Heart left ventricle (tissue), 13 donors: ENCODE results near the gene ARHGAP8.

Experiments used
- CTCF ChIP-seq, 12 donors: fragments of 200-600 bp; sonication (generic) in 4 of 12; IDR thresholded peaks; one replicate each; pipeline versions ENCODE4 v1.5.0 to v1.8.0; 2018 to 2022; ENCODE audit warnings: antibody characterized with exemption in 12 of 12, mild to moderate bottlenecking in 5 of 12
- POLR2A ChIP-seq, 2 donors: fragments of 450-650 bp; IDR thresholded peaks; one replicate each; pipeline ENCODE4 v1.6.1; 2017; ENCODE audit warnings: antibody characterized with exemption in 2 of 2, mild to moderate bottlenecking in 2 of 2, moderate library complexity in 2 of 2
- donor health status: ischemic (EF 13 %, LVEDD 7.1; RV severe dilation, severe dysfunction).
- donor health status: DM: no; HTN: yes; CAD: no.
- donor health status: DM: no; HTN: no; CAD: no.
- donor health status: ischemic (EF 25% LVEDD 6.9; RV normal size, moderate dysfunction).
- donor health status: ischemic (EF 25% LVEDD 5.7; RV mildly dilated, moderate dysfunction).
- donor health status: ischemic (EF 35%, LVEDD 5.7; RV mildly dilated, moderate dysfunction).
- donor health status: nonischemic (EF 11% LVEDD 7.7; RV severe dilation, severe dysfunction).
- donor health status: DM: yes; HTN: yes; CAD: no.
- donor health status: PGD.
- donor health status: ischemic (EF 29% LVEDD 5.4; RV normal size, mild dysfunction).
- donor health status: nonischemic (EF 23%, LVEDD 6.1; RV moderate dilation, normal function).

- TF ChIP-seq POLR2A (IDR thresholded peaks at IDR 0.05) (no peak), CTCF (IDR thresholded peaks at IDR 0.05) (peak in 2 of 12 donors; percentile 11)
Measured at GRCh38 chr22:44889255-44889878, 137.0 kb downstream of the ARHGAP8 start.
